HG03565 (cell line): ENCODE measurements around the gene MAML1.
A peak's percentile ranks its signal among the peaks of the same experiment; 100 is the strongest.

Experiments
- ATAC-seq: cut with Tn5 transposase; IDR thresholded peaks from one replicate; pipeline ENCODE4 v1.9.1; 2021; ENCODE audit warnings: mild to moderate bottlenecking, moderate library complexity; ENCODE audit not compliant: unreplicated experiment

MAML1 gene

DNA sequence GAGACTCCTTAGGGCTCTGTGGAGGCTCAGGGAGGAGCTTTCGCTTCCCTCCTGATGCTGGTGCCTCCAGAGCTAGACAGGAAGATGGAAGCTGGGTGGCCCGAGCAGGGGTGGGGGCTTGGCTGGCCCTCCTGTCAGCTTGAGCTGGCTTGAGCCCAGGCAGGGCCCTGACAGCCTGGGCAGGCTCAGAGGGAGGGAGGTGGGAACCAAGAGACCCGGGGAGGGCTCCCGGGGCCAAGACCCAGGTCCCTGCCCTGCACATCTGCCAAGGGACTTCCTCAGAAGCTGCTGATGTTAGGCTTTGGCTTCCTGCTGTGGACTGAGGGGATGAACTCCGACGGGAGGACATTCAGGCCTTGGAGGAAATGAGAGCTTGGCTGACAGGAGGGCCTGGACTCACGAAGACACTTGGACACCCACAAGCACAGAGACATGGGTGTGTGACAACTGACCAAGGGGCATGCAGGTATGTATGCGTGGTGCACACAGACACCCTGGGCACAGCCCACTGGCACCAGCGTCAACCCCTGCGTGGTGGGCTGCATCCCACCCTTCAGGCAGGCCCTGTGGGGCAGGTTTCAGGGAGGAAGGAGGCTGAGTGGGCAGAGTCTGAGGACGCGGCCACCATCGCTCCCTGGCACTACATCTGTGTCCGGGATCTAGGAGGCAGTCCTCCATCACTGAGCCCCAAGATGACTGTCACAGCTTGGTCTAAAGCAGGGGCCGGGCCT lies 59.4 kb downstream of the MAML1 start:
- ATAC-seq, result no peak

DNA sequence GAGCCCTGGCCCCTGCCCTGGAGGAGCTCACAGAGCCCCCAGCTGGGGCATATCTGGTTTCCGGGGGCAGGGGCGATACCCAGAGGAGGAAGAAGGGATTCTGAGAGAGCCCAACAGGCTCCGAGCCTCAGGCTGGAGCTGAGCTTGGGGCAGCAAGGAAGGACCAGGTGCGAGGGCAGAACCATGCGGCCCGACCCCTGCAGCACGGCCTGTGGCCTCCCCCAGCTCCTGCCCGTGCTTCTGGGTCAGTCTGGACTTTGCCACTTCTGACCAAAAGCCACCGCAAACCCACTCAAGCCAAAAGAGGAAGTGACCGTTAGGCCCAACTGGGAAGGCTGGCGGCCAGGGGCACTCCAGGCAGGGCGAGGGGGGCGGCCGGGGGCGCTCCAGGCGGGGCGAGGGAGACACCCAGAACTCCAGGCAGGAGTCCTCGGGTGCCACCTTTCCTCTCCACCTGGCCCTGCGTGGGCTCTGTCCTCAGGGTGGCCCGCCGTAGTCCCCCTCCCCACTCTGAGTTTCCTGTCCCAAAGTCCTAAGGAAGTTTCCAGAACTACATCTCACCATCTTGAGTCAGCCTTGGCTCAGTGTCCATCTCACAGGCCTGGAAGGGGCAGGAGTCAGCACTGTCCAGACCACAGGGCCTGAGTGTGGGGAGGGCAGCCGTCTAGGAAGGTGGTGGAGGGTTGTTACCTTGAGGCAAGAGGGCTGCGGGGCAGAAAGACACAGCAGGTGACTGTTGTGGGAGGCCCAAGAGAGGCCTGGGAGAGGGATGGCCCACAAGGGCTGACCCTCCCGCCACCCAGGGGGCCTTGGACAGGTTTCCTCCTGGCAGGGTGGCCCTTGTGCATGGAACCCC lies 60.2 kb downstream of the MAML1 start:
- no peak for ATAC-seq

DNA sequence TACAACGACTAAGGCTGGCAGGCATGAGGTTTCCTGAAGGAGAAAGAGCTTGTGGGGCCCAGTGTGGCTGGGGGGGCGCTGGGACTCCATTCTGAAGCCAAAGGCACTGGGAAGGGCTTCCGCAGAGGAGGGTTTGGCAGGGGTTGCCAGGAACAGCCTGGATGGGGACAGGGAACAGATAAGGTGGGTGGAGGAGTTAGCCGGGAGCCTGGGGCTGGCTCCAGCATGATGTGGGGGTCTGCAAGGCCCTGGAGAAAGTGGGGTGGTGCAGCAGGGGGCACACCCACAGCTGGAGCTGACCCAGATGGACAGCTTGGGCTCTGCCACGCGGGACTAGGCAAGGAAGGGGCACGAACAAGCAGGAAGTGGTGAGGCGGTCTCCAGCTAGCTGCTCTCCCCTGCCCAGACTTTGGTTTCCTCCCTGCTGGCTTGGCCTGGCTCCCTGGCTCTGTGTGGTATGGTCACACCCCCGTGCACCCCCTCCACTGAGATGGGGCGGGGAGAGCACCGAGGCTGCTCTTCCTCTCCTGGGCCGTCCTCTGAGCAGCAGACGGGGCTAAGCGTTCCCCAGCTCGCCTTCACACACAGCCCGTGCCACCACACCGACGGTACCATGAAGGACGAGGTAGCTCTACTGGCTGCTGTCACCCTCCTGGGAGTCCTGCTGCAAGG lies 61.0 kb downstream of the MAML1 start, which contains the start of gene LTC4S:
TSS of gene LTC4S (plus strand) at position 519 of the 672 bp plus-strand sequence. CDS start at position 614, 95 bp downstream.
- no peak for ATAC-seq

DNA sequence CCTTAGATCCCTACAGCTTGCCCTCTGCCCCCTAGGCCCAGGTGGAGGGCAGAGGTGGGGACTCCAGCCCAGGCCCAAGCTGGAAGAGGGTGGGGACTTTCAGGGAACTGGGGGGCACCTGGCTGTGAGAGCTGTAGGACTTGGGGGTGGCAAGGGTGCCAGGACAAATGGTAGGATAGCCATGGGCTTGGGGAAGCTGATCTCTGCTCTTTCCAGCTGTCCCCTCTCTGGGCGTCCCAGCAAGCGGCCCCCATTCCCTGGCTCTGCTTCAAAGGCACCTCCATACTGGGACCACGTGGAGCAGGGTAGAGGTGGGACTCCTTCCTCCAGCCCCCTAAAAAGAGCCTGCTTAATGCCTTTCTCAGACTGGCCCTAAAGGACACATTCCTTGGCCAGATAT lies 61.5 kb downstream of the MAML1 start:
- no peak for ATAC-seq

DNA sequence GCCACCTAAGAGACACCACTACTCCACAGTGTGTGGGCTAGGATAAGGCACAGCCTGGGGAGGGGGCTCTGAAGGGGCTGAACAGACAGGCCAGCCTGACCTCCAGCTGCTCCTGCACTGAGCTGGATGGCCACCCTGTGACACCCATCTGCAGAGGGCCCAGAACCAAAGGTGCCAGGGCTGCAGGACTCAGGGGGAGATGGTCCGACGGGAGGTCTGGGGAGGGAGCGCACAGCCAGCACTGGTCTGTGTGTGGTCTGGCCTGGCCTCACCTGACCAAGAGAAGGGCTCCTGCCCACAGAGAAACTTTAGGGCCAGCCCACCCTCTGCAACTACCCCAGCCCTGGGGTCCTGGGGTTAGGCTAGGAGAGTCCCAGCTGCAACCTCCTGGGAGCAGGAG lies 62.0 kb downstream of the MAML1 start:
- no peak for ATAC-seq

DNA sequence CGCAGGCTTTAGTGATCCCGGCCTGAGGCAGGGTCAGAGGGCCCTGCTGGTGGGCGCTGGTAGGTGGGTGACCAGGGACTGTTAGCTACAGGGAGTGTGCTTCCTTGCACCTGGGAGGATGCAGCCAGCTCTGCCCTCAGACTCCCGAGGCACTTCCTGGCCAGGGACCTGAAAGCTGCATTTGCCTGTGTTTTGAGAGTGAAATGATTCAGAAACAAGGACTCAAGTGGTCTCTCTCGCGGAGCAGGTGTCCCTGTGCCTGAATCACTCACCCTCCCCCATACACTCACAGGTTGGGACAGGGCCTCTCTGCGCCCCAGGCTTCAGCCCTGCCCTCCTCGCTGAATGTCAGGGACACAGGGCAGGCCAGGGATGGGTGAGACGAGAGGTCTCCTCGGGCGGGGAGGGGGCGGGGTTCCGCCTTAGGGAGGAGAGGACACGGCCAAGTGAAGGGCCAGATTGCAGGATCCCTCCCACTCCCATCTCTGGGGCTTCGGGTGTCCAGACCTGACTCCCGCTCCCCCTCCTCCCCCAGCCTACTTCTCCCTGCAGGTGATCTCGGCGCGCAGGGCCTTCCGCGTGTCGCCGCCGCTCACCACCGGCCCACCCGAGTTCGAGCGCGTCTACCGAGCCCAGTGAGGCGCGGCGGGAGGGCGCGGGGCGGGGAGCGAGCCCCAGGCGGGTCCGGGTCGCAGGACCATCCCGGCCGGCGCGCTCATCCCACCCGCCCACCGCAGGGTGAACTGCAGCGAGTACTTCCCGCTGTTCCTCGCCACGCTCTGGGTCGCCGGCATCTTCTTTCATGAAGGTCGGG lies 62.6 kb downstream of the MAML1 start:
- ATAC-seq, result no peak

DNA sequence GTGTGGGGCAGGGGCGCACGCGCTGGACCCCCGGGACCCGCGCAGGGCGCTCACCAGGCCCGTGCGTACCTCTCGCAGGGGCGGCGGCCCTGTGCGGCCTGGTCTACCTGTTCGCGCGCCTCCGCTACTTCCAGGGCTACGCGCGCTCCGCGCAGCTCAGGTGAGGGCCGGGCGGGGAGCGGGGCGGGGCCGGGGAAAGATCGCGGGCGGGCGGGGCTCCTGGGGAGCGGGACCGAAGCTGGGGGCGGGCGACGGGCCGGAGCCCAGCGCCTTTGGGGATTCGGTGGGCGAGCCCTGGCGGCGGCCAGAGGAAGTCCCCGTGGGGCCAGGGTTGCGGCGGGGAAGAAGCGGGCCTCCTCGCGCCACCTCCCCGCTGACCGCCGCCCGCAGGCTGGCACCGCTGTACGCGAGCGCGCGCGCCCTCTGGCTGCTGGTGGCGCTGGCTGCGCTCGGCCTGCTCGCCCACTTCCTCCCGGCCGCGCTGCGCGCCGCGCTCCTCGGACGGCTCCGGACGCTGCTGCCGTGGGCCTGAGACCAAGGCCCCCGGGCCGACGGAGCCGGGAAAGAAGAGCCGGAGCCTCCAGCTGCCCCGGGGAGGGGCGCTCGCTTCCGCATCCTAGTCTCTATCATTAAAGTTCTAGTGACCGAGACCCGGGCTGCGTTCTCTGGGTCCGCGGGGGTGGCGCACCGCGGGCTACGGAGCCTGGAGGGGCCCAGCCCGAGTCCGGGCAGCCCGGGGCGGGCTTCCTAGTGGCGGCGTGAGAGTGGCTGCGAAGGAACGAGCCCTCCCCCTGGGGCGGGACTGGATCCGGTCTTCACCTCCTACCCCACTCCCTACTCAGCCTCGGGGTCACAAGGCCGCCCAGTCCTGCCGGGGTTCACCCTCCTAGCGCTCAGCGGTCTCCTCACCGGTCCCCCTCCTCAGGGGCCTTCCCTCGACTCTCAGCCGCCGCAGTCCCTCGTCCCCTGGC lies 63.5 kb downstream of the MAML1 start:
- ATAC-seq, result peak; percentile 69

DNA sequence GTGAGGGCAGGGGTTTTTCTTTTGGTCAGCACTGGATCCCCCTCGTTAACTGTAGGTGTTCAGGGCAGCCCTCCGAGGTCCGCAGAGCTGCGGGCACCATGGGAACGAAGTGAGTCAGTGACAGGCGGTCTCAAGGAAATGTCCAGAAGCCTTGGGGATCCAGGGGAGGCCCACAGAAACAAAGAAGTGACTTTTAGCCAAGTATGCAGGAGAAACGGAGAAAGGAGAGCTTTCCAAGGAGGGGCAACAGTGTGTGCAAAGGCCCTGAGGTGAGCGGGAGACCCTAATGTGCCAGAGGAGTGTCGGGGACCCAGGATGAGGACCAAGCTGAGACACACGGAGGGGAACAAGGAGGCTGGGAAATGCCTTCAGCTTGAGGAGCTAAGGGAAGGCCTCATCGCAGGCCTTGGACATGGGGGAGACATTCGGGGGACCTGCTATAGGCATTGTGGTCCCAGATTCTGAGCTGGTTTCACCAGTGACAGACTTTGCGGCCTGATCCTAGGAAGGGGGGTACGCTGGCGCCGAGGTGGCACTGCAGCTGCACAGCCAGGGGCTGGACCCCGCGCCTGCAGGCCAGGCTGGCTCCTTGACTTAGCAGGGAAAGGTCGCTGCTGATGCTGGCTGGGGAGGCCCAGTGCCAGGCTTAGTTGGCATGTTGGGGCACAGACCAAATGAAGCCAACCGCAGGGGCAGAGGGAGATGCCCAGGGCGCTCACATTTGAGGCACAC lies 64.4 kb downstream of the MAML1 start:
- no peak for ATAC-seq

DNA sequence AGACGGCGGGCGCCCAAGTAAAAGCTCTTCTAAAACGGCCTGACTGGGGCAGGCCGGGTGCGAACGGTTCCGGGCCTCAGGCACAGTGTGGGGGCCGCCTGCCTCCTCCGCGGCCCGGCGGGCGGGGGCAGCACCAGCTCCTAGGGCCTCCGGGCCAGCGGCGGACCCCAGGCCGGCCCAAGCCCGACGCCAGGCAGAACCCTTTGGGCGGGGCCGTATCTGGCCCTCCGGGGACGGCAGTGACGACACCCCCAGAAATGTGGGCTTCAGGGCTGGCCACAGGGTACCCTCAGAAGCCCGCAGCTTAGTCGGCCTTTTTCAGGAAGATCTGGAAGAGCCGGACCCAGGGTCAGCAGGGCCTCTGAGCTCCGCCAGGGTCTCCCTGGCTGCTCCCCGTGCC lies 65.1 kb downstream of the MAML1 start:
- no peak for ATAC-seq

DNA sequence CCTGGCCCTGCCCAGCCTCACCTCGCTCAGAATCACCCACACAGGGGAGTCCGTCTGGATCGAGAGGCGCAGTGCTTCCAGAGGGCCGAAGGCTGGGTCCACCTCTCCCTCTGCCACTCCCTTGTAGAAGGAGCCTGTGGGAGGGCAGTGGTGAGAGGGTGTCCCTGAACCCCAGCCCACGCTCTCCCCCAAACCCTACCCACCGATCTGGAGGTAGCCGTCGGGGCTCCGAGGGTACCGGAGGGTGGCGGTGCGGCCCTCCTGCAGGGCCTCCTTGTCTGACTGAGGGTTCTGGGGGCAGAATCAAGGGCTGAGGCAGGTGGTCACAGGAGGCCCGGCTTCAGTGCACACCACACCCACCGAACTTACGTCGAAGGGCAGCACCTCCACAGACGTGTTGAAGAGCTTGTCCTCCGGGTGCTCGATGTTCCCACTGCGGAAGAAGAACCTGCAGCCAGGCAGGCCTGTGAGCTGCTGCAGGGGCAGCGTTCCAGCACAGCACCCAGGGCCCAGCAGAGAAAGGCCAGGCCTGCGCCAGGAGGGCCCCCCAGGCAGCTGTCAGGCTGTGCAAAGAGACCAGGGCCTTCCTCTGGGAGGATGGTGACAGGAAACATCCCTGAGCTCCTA lies 65.6 kb downstream of the MAML1 start:
- ATAC-seq, result no peak

DNA sequence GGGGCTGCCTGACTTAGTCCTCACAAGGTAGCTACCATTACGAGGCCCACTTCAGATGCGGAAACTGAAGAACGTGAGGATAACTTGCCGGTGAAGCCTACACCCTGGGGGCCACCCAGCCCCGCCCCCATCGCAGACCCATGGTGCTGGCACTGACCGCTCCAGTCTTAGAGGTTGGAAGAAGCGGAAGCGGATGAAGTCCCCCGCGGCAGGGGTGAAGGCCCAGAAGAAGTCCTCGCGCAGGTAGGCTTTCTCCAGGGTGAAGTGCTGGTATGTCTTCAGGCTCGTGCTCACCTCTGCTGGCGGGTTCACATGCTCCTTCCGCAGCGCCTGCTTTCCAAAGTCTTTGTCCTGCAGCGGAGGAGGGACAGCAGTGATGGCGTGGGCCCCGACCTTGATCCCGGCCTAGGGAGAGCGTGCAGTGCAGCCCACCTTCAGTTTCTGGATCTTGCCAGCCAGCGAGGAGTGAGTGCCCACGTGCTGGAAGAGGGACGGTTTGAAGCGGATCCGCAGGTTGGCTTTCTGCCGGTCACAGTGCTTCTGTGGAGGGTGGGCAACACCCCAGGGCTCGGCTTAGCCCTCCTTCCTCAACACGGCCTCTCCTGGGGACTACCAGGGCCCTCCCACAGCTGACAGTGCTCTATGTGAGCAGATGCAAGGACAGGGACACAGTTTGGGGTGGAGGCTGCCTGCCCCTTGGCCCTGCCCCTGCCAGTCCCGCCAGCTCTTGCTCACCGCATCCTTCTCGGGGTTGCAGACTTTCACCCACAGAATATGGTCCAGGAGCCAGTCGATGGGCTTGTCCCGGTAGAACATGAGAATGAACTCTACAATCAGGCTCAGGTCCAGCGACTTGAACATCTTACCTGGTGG lies 66.4 kb downstream of the MAML1 start:
- ATAC-seq, result no peak

DNA sequence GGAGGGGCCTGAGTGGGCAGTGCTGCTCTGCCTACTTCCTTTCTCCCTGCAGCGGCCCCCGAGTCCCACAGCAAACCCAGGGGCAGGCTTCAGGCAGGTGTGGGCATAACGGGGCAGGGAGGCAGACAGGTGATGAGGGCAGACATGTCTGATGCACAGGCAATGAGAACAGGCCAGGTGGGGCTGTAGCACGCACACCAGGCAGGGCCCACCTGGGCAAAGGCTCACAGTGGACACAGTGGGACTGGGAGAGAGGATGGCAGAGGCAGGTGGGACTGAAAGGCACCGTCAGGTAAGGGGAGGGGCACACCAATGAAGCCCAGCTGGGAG lies 67.0 kb downstream of the MAML1 start:
- no peak for ATAC-seq

DNA sequence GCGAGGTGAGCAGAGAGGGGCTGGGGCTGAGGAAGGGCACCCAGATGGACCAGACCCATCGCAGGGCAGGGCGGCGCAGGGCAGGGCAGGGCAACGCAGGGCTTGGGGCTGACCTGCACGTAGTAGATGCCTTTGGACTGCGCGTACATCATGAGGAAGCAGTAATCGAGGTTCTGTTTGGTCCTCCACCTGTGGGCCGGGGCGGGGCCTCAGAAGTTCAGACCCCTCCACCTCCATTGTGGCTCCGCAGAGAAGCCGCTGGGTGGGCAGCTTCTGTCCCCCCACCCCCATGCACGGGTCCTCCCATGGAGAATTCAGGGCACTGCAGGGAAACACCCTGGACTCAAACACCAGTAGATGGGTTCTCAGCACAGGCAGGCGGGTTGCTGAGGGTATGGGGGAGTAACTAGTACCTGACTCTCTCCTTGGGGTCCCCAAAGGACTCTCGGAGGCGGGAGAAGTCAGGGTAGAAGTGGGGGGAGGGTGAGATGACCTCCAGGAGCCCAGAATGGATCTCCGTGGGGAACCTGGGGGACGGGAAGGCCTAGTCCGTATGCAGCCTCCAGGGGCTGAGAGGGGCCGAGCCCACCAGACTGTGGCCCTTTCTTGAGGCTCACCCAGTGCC lies 67.6 kb downstream of the MAML1 start:
- no peak for ATAC-seq

DNA sequence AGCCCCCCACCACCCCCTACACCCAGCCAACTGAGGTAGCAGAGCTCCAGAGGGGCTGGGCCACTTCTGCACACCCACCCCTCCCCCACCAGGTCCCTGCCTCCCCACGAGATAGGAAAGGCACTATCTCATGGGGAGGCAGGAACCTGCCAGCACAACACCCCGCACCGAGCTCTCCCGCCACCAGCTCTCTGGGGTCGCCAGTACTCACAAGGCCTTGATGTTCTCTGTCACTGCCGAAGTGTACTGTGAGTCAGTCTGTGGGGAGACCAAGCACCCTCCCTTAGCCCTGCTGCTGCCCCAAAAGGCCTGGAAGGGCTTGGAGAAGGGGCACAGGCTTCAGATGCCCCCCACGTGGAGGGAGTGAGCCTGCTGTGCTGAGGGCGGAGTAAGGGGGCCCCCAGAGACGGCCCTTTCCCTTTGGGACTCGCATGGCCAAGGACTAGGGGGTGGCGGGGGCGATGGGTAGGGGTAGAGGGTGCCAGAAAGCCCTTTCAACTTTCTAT lies 68.1 kb downstream of the MAML1 start:
- ATAC-seq, result no peak

DNA sequence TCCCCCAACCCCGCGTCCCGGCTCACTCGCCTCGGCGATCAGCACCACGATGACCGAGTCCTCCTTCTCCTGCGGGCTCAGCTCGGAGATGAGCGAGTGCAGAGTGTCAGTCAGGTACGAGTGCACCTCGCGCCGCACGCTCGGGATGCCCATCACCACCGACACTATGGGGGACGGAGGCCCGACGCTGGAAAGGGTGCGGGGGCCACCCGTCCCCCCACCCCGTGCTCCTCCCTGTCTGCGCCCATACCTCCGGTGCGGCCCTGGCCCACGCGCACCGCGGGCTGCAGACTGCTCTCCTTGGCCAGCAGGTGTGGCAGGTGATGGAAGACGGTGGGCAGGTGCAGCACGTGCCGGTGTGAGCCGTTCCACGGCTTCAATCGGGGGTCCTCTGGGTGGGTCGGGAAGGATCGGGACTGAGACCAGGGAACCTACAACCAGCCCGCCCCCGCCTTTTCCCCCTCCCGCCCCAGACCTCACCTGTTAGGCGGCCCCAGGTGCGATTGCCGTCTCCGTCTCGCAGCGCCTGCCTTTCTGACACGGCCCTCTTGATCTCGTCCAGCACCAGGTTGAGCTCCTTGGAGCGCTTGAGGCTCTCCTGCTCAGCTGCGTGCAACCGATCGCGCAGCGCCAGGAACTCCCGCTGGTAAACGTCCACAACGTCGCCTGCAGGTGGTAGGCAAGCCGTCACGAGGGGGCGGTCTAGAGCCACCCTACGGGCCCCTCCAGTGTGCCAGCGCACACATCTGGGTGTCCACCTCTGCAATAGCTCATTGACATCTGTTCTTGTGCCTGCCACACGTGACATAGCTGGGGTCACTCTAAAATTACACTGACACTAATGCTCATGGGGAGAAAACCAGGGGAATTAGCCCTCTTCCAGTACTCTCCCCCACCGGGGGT lies 68.9 kb downstream of the MAML1 start:
- ATAC-seq, result no peak
